HCT116 (cell line): ENCODE results near the gene IDUA. TPM values are rescaled to one million over a fixed set of nuclear protein-coding genes. Genes with fewer than 3 reads are reported as not detected.

Experiments used
- ATAC-seq: fragments of 200-7000 bp; cut with Tn5 transposase; 2 replicates; pipeline ENCODE4 v1.9.1; 2020; ENCODE audit warnings: mild to moderate bottlenecking, moderate library complexity
- BruUV-seq: library from RNA; stranded (reverse); fragments of 400-500 nt; replicated peaks from 2 replicates; lab custom pipeline; 2021; lab: Mats Ljungman, UMichigan
- CTCF ChIA-PET: fragments of 300-600 bp; sonication (Branson Sonifier 250); formaldehyde crosslinking; loops from one replicate; lab custom pipeline; 2021; ENCODE audit warnings: antibody characterized with exemption; lab: Charles Lee
- POLR2A ChIA-PET: fragments of 300-600, 350-600 bp; sonication (Branson Sonifier 250); formaldehyde crosslinking; loops from one replicate; lab custom pipeline; 2021; ENCODE audit warnings: antibody characterized with exemption; lab: Charles Lee
- RAD21 ChIA-PET, 2 experiments: fragments of 300-600 bp; sonication (Branson Sonifier 250); formaldehyde crosslinking; loops; one replicate each; lab custom pipeline; 2023; ENCODE audit warnings: low total read pairs in 2 of 2; ENCODE audit not compliant: uncharacterized antibody in 2 of 2, unreplicated experiment in 2 of 2, low non-redundant PET in 1 of 2; lab: Charles Lee
- DNase-seq: peaks from one replicate; pipeline ENCODE4 v3.0.0-alpha.2; 2010; ENCODE audit warnings: low read depth, low spot score
- H2AFZ ChIP-seq: fragments of 200-600 bp; shearing (Covaris generic), sonication (generic); 2 replicates; pipeline ENCODE4 v1.6.1; 2017; ENCODE audit warnings: low read depth, mixed run types, mixed read lengths, antibody characterized with exemption, low read length; ENCODE audit not compliant: poor library complexity, severe bottlenecking
- H3K27ac ChIP-seq: 2 replicates; pipeline ENCODE4 v1.5.1; 2012; ENCODE audit warnings: low read depth, low read length
- H3K27me3 ChIP-seq: fragments of 200-600 bp; sonication (generic); 2 replicates; pipeline ENCODE4 v1.6.1; 2016; ENCODE audit warnings: mixed run types, low read length, mixed read lengths; ENCODE audit not compliant: insufficient read depth
- H3K36me3 ChIP-seq, 2 experiments: fragments of 200-500 bp in 1 of 2; fragments of 200-600 bp in 1 of 2; sonication (Bioruptor generic) in 1 of 2; sonication (generic) in 1 of 2; 2 replicates each; pipeline versions ENCODE4 v1.5.1 to v1.6.1; 2014 to 2016; ENCODE audit warnings: low read length in 2 of 2, inconsistent platforms in 1 of 2, mixed read lengths in 1 of 2, mixed run types in 1 of 2; ENCODE audit not compliant: insufficient read depth in 2 of 2, control insufficient read depth in 1 of 2
- H3K4me1 ChIP-seq, 2 experiments: fragments of 200-600 bp in 1 of 2; sonication (generic) in 1 of 2; 2 replicates each; pipeline versions ENCODE4 v1.5.1 to v1.6.1; 2012 to 2017; ENCODE audit warnings: low read length in 2 of 2, inconsistent platforms in 1 of 2, mild to moderate bottlenecking in 1 of 2, mixed read lengths in 1 of 2, mixed run types in 1 of 2, moderate library complexity in 1 of 2; ENCODE audit not compliant: insufficient read depth in 2 of 2, control insufficient read depth in 1 of 2
- H3K4me2 ChIP-seq: fragments of 200-600 bp; sonication (generic); 2 replicates; pipeline ENCODE4 v1.6.1; 2017; ENCODE audit warnings: mixed run types, low read length, mixed read lengths
- H3K4me3 ChIP-seq, 2 experiments: fragments of 200-600 bp in 1 of 2; sonication (generic) in 1 of 2; replicated peaks in 1 of 2; 2 replicates each; pipeline ENCODE4 v1.5.1; 2011 to 2016; ENCODE audit warnings: low read length in 2 of 2, control low read depth in 1 of 2, low read depth in 1 of 2, mild to moderate bottlenecking in 1 of 2, mixed read lengths in 1 of 2, mixed run types in 1 of 2
- H3K79me2 ChIP-seq: fragments of 200-600 bp; sonication (generic); 2 replicates; pipeline ENCODE4 v1.6.1; 2017; ENCODE audit warnings: mild to moderate bottlenecking, mixed run types, low read length, moderate library complexity, mixed read lengths; ENCODE audit not compliant: insufficient read depth
- H3K9ac ChIP-seq: fragments of 200-600 bp; sonication (generic); 2 replicates; pipeline ENCODE4 v1.6.1; 2016; ENCODE audit warnings: low read length, mixed read lengths
- H3K9me2 ChIP-seq: fragments of 200-600 bp; sonication (generic), shearing (Covaris generic); 2 replicates; pipeline ENCODE4 v1.6.1; 2017; ENCODE audit warnings: mixed run types, mild to moderate bottlenecking, moderate library complexity; ENCODE audit not compliant: insufficient read depth
- H3K9me3 ChIP-seq, 2 experiments: fragments of 200-500 bp in 1 of 2; fragments of 200-600 bp in 1 of 2; sonication (Bioruptor generic) in 1 of 2; sonication (generic) in 1 of 2; 2 replicates each; pipeline ENCODE4 v1.6.1; 2014 to 2017; ENCODE audit warnings: low read length in 2 of 2, mixed read lengths in 2 of 2, inconsistent platforms in 1 of 2, low read depth in 1 of 2, mild to moderate bottlenecking in 1 of 2, mixed run types in 1 of 2, moderate library complexity in 1 of 2; ENCODE audit not compliant: control insufficient read depth in 1 of 2, insufficient read depth in 1 of 2
- H4K20me1 ChIP-seq: fragments of 200-600 bp; sonication (generic), shearing (Covaris generic); 2 replicates; pipeline ENCODE4 v1.6.1; 2017; ENCODE audit warnings: mixed run types, mild to moderate bottlenecking, moderate library complexity; ENCODE audit not compliant: insufficient read depth
- ATF3 ChIP-seq: IDR thresholded peaks from 2 replicates; pipeline ENCODE4 v1.6.1; 2012
- JUND ChIP-seq: IDR thresholded peaks from 2 replicates; pipeline ENCODE4 v1.6.1; 2012
- MAX ChIP-seq: IDR thresholded peaks from 2 replicates; pipeline ENCODE4 v1.6.1; 2012
- POLR2A ChIP-seq: IDR thresholded peaks from 2 replicates; pipeline ENCODE4 v1.7.0; 2011; ENCODE audit warnings: borderline replicate concordance; ENCODE audit not compliant: insufficient read depth, insufficient read length; ENCODE audit errors: extremely low read depth
- RAD21 ChIP-seq: IDR thresholded peaks from 2 replicates; pipeline ENCODE4 v1.6.1; 2012; ENCODE audit warnings: low read depth, mild to moderate bottlenecking
- SIN3A ChIP-seq: IDR thresholded peaks from 2 replicates; pipeline ENCODE4 v1.6.1; 2012; ENCODE audit warnings: low read depth
- ZBTB33 ChIP-seq: IDR thresholded peaks from 2 replicates; pipeline ENCODE4 v1.6.1; 2011; ENCODE audit warnings: mild to moderate bottlenecking, low read length, moderate library complexity; ENCODE audit not compliant: insufficient replicate concordance; ENCODE audit errors: extremely low read depth
- ZFX ChIP-seq: fragments of 450-650 bp; IDR thresholded peaks from 2 replicates; pipeline ENCODE4 v1.6.1; 2017
- ZNF274 ChIP-seq: fragments of 200-500 bp; sonication (Bioruptor generic); IDR thresholded peaks from 2 replicates; pipeline ENCODE4 v1.6.1; 2014; ENCODE audit warnings: mild to moderate bottlenecking, low read depth, low read length, inconsistent platforms
- intact Hi-C: fragments of 100-400 bp; cut with micrococcal nuclease; formaldehyde crosslinking; loops from 2 replicates; pipeline ENCODE4 v1.10.0; 2022
- total RNA-seq: library from RNA; stranded (reverse); gene quantifications from one replicate; pipeline ENCODE4 v1.2.1, GENCODE V29; 2021; ENCODE audit not compliant: unreplicated experiment

Gene IDUA
- total RNA-seq, 1 experiment from 2014 or later, result 28.2 TPM

- Histone ChIP-seq H3K9me3 (no peaks in the 10 kb centered on the region), H3K79me2 (no peaks in the 10 kb centered on the region), H3K9ac (no peak overlapping the region), H3K36me3 (no peaks in the 10 kb centered on the region), H3K27me3 (no peaks in the 10 kb centered on the region), H3K4me2 (no peak overlapping the region), H2AFZ (no peak overlapping the region), H3K4me3 (no peak overlapping the region), H3K4me1 (no peaks in the 10 kb centered on the region), H3K27ac (no peak overlapping the region), H3K9me2 (no peaks in the 10 kb centered on the region), H4K20me1 (no peaks in the 10 kb centered on the region)
- TF ChIP-seq RAD21, result no peak
- no peak for TF ChIP-seq SIN3A
- TF ChIP-seq POLR2A, result no peak
- TF ChIP-seq ZBTB33, result no peak
- no peak for TF ChIP-seq ATF3
- no peak for TF ChIP-seq MAX
- no peak for TF ChIP-seq JUND
- intact Hi-C loops, result no loop called here
- ATAC-seq (no peak), DNase-seq (no peak)
- CTCF ChIA-PET, result no interaction called here
- no TSS peak for BruUV-seq
- RAD21 ChIA-PET, result no interaction called here
- POLR2A ChIA-PET, result no interaction called here
These were observed 37.9 kb upstream of the IDUA start for GRCh38 chr4:948936-949300.

- CTCF ChIA-PET, result no interaction called here
- ATAC-seq (no peak), DNase-seq (no peak)
- no peak for TF ChIP-seq ZFX
- TF ChIP-seq ZNF274, result no peak
- Histone ChIP-seq H3K27me3 (no peaks in the 10 kb centered on the region), H3K9ac (no peak overlapping the region), H2AFZ (no peak overlapping the region), H3K9me2 (no peaks in the 10 kb centered on the region), H4K20me1 (no peaks in the 10 kb centered on the region), H3K4me2 (no peak overlapping the region), H3K27ac (no peak overlapping the region), H3K36me3 (no peaks in the 10 kb centered on the region), H3K4me1 (no peaks in the 10 kb centered on the region), H3K4me3 (no peak overlapping the region), H3K79me2 (no peaks in the 10 kb centered on the region), H3K9me3 (no peaks in the 10 kb centered on the region)
- RAD21 ChIA-PET, result no interaction called here
- POLR2A ChIA-PET, result no interaction called here
- intact Hi-C loops, result no loop called here
- BruUV-seq, result no TSS peak
These were observed 37.2 kb upstream of the IDUA start for GRCh38 chr4:949656-950055.
